Spleen (tissue), 11 donors: ENCODE results near the gene ITPKA. TPM values are rescaled to one million over a fixed set of nuclear protein-coding genes. Genes with fewer than 3 reads are reported as not detected.

Experiments used
- DNase-seq: peaks from one replicate; pipeline ENCODE4 v3.0.0-alpha.2; 2020
- H3K27ac ChIP-seq, 8 donors: fragments of 200-600 bp; sonication (generic) in 7 of 8; 1 replicate in 4 of 8; 2 replicates in 4 of 8; pipeline versions ENCODE4 v1.5.0 to v1.8.0; 2016 to 2021; ENCODE audit warnings: inconsistent platforms in 4 of 8, mild to moderate bottlenecking in 4 of 8, moderate library complexity in 1 of 8
- H3K27me3 ChIP-seq, 7 donors: fragments of 200-600 bp; sonication (generic) in 6 of 7; replicated peaks in 1 of 7; 1 replicate in 4 of 7; 2 replicates in 3 of 7; pipeline versions ENCODE4 v1.5.0 to v1.8.0; 2016 to 2021; ENCODE audit warnings: inconsistent platforms in 3 of 7, mild to moderate bottlenecking in 1 of 7
- H3K36me3 ChIP-seq, 6 donors: fragments of 200-600 bp; sonication (generic) in 5 of 6; 1 replicate in 4 of 6; 2 replicates in 2 of 6; pipeline versions ENCODE4 v1.5.0 to v1.8.0; 2016 to 2021; ENCODE audit warnings: inconsistent platforms in 2 of 6
- H3K4me1 ChIP-seq, 6 donors: fragments of 200-600 bp; sonication (generic) in 5 of 6; 1 replicate in 3 of 6; 2 replicates in 3 of 6; pipeline versions ENCODE4 v1.5.0 to v1.8.0; 2016 to 2021; ENCODE audit warnings: inconsistent platforms in 3 of 6
- H3K4me3 ChIP-seq, 8 donors: fragments of 200-600 bp; sonication (generic) in 7 of 8; 1 replicate in 4 of 8; 2 replicates in 4 of 8; pipeline versions ENCODE4 v1.5.0 to v1.8.0; 2016 to 2021; ENCODE audit warnings: inconsistent platforms in 4 of 8, mild to moderate bottlenecking in 4 of 8, moderate library complexity in 2 of 8
- H3K9me3 ChIP-seq, 8 donors: fragments of 200-600 bp; sonication (generic) in 7 of 8; 1 replicate in 4 of 8; 2 replicates in 4 of 8; pipeline versions ENCODE4 v1.5.0 to v1.8.0; 2016 to 2021; ENCODE audit warnings: inconsistent platforms in 4 of 8
- CTCF ChIP-seq, 11 experiments: fragments of 200-600 bp in 7 of 11; fragments of 450-650 bp in 4 of 11; sonication (generic) in 4 of 11; IDR thresholded peaks in 8 of 11; conservative IDR thresholded peaks in 3 of 11; 1 replicate in 7 of 11; 2 replicates in 4 of 11; pipeline versions ENCODE4 v1.4.0 to v1.8.0; 2016 to 2021; ENCODE audit warnings: antibody characterized with exemption in 11 of 11, inconsistent platforms in 4 of 11, mild to moderate bottlenecking in 1 of 11
- POLR2A ChIP-seq, 3 donors: fragments of 450-650 bp; IDR thresholded peaks; one replicate each; pipeline ENCODE4 v1.5.1; 2017; ENCODE audit warnings: antibody characterized with exemption in 3 of 3, mild to moderate bottlenecking in 1 of 3
- POLR2AphosphoS5 ChIP-seq, 3 donors: sonication (generic); formaldehyde crosslinking; IDR thresholded peaks; one replicate each; pipeline ENCODE4 v1.5.1; 2017; ENCODE audit warnings: antibody characterized with exemption in 3 of 3
- WGBS, 5 donors: extraction: QIAGEN DNeasy Blood & Tissue Kit in 3 of 5; methylation state at CpG; one replicate each; pipeline versions ENCODE4 v1.1.5 to v1.1.7; 2013 to 2018; 5-methylcytosine and 5-hydroxymethylcytosine counted together
- intact Hi-C: fragments of 100-400 bp; cut with DNase I; formaldehyde crosslinking; loops from one replicate; pipeline ENCODE4 v1.15.0; 2023; ENCODE audit warnings: low total_unique reads
- polyA plus RNA-seq, 3 donors: library from polyadenylated mRNA; stranded (reverse); fragments of 200-250 nt; gene quantifications; one replicate each; pipeline ENCODE4 v1.2.1, GENCODE V29; 2013
- small RNA-seq, 4 donors: library from RNA; depleted of rRNA; stranded (forward); fragments of <200 nt; gene quantifications; one replicate each; pipeline ENCODE3, GENCODE V24; 2016
- total RNA-seq, 7 donors: library from RNA; depleted of rRNA in 3 of 7; stranded (reverse); fragments of >200 nt in 3 of 7; fragmentation: NEBNext Ultra II Directional in 4 of 7; extraction: Animal tissue kit (Norgen Biotek cat#: 25700) in 4 of 7; gene quantifications; one replicate each; pipeline versions ENCODE4 v1.1.0 to v1.2.1, GENCODE V29; 2016 to 2021
- donor health status: healthy with polysubstance abuse.
- donor health status: DM: no; HTN: no; CAD: no; lungs with moderate emphysema.
- donor health status: DM: no; HTN: no; CAD: no.
- donor health status: Bipolar disorder and iron deficiency.
- donor health status: healthy.
- donor health status: DM: no; HTN: no; CAD: no.
- donor health status: DM: yes; HTN: yes; CAD: no.

Gene ITPKA
- total and polyA plus RNA-seq, 10 donors = 0.09 to 0.51 (median 0.19) TPM; not detected in 4

DNA sequence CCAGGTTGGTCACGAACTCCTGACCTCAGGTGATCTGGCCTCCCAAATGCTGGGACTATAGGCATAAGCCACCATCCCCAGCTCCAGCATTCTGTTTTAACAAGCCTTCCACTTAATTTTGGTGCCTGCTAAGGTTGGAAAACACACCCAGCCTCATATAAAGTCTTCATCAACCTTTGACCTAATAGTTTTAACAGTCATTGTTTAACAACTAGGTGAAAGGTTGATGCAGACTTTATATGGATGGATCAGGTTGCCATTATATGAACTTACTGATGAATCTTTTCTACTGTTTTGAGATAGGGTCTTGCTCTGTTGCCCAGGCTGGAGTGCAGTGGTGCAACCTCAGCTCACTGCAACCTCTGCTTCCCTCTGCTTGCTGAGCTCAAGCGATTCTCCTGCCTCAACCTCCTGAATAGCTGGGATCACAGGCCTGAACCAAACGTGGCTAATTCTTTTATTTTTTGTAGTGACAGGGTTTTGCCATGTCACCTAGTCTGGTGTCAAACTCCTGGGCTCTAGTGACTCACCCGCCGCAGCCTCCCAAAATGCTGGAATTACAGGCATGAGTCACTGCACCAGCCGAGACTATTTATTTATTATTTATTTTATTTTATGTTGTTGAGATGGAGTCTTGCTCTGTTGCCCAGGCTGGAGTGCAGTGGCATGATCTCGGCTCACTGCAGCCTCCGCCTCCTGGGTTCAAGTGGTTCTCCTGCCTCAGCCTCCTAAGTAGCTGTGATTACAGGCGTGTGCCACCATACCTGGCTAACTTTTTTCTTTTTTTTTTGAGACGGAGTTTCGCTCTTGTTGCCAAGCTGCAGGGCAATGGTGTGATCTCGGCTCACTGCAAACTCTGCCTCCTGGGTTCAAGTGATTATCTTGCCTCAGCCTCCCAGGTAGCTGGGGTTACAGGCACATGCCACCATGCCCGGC is 53.4 kb downstream of the ITPKA start:
- intact Hi-C loops = no loop called here
- 86 to 92% (median 90%) methylated on average over 13 of the region's 13 CpGs for WGBS, 5 donors
- TF ChIP-seq POLR2A (IDR thresholded peaks at IDR 0.05) (no peak), CTCF (IDR thresholded peaks at IDR 0.05 in 8 of 11, conservative IDR thresholded peaks at IDR 0.05 in 3 of 11) (no peak), POLR2AphosphoS5 (IDR thresholded peaks at IDR 0.05) (no peak)
- Histone ChIP-seq H3K9me3 (no peaks in the 10 kb centered on the region), H3K27ac (no peak overlapping the region), H3K4me1 (peaks cover 6 to 28% (median 13%) of the 10 kb centered on the region in 6 donors), H3K36me3 (no peaks in the 10 kb centered on the region), H3K4me3 (no peak overlapping the region), H3K27me3 (no peaks in the 10 kb centered on the region)
- no peak for DNase-seq

DNA sequence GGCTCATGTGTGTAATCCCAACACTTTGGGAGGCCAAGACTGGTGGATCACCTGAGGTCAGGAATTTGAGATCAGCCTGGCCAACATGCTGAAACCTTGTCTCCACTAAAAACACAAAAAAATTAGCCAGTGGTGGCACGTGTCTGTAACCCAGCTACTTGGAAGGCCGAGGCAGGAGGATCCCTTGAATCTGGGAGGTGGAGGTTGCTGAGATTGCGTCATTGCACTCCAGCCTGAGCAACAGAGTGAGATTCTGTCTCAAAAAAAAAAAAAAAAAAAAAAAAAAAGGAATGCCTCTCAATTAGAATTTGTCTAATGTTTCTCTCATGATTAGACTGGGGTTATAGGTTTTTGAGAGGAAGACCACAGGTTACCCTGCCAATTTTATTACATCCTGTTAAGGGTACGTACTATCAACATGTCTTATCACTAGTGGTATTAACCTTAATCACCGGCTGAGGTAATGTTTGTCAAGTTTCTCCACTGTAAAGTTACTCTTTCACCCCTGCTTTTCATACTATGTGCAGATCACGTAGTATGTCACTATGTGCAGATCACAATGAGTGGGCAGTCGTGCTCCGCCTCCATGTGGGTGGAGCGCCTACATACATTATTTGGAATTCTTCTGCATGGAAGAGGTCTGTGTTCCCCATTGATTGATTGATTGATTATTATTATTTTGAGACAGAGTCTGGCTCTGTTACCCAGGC is 56.5 kb downstream of the ITPKA start:
- TF ChIP-seq POLR2A (IDR thresholded peaks at IDR 0.05) (no peak), CTCF (IDR thresholded peaks at IDR 0.05 in 8 of 11, conservative IDR thresholded peaks at IDR 0.05 in 3 of 11) (no peak), POLR2AphosphoS5 (IDR thresholded peaks at IDR 0.05) (no peak)
- H3K4me1 ChIP-seq = peaks cover 0 to 9% (median 4%) of the 10 kb centered on the region in 6 donors
- no peak overlapping the region for H3K27ac ChIP-seq
- no peaks in the 10 kb centered on the region for H3K27me3 ChIP-seq
- 84 to 93% (median 89%) methylated on average over 9 of the region's 9 CpGs for WGBS, 5 donors
- H3K4me3 ChIP-seq = no peak overlapping the region
- no peaks in the 10 kb centered on the region for H3K9me3 ChIP-seq
- no peak for DNase-seq
- intact Hi-C loops = no loop called here
- no peaks in the 10 kb centered on the region for H3K36me3 ChIP-seq

Small RNA genes within 50 kb of the gene (small RNA-seq; reads per million reads assigned to genes)
- 0 reads per million in 4 donors for gene RNU6-1169P

Other genes starting within 250 kb of the ITPKA start
- 1 to 10 TPM in 6 of 7 donors, not detected in 1; 1.1 to 6.0 (median 2.1) TPM for gene OIP5, start 161.3 kb upstream of the ITPKA start, total RNA-seq
- 1 to 10 TPM; 1.2 to 3.9 (median 2.3) TPM for gene OIP5, start 161.3 kb upstream of the ITPKA start, polyA plus RNA-seq
- gene NUSAP1, start 161.0 kb upstream of the ITPKA start, total RNA-seq = 10 to 100 TPM in 5 of 7 donors, 1 to 10 TPM in 2; 4.7 to 47.5 (median 18.7) TPM
- gene NUSAP1, start 161.0 kb upstream of the ITPKA start, polyA plus RNA-seq = 10 to 100 TPM in 1 of 3 donors, 1 to 10 TPM in 2; 4.0 to 17.1 (median 6.8) TPM
- 10 to 100 TPM; 12.9 to 19.7 (median 15.9) TPM for gene NDUFAF1, start 91.4 kb upstream of the ITPKA start, total RNA-seq
- gene NDUFAF1, start 91.4 kb upstream of the ITPKA start, polyA plus RNA-seq = 10 to 100 TPM in 2 of 3 donors, 1 to 10 TPM in 1; 8.9 to 16.8 (median 15.9) TPM
- 10 to 100 TPM; 29.4 to 71.3 (median 39.6) TPM for gene RTF1, start 76.8 kb upstream of the ITPKA start, total RNA-seq
- gene RTF1, start 76.8 kb upstream of the ITPKA start, polyA plus RNA-seq = 10 to 100 TPM; 14.2 to 22.5 (median 19.4) TPM
- gene LTK, start 20.0 kb downstream of the ITPKA start, total RNA-seq = 1 to 10 TPM; 2.0 to 7.0 (median 4.5) TPM
- 1 to 10 TPM in 2 of 3 donors, under 1 TPM in 1; 0.93 to 5.3 (median 4.5) TPM for gene LTK, start 20.0 kb downstream of the ITPKA start, polyA plus RNA-seq
- 10 to 100 TPM; 15.8 to 35.9 (median 27.7) TPM for gene RPAP1, start 50.4 kb downstream of the ITPKA start, total RNA-seq
- 10 to 100 TPM in 2 of 3 donors, 1 to 10 TPM in 1; 7.9 to 11.8 (median 10.2) TPM for gene RPAP1, start 50.4 kb downstream of the ITPKA start, polyA plus RNA-seq
- 10 to 100 TPM; 10.9 to 36.2 (median 21.4) TPM for gene TYRO3, start 65.3 kb downstream of the ITPKA start, total RNA-seq
- gene TYRO3, start 65.3 kb downstream of the ITPKA start, polyA plus RNA-seq = 1 to 10 TPM; 2.6 to 5.7 (median 4.3) TPM
- 10 to 100 TPM; 38.5 to 67.7 (median 54.8) TPM for gene MGA, start 166.5 kb downstream of the ITPKA start, total RNA-seq
- 1 to 10 TPM; 2.7 to 4.0 (median 3.2) TPM for gene MGA, start 166.5 kb downstream of the ITPKA start, polyA plus RNA-seq